ENCODE results near the gene TPPP.

Gene TPPP

DNA sequence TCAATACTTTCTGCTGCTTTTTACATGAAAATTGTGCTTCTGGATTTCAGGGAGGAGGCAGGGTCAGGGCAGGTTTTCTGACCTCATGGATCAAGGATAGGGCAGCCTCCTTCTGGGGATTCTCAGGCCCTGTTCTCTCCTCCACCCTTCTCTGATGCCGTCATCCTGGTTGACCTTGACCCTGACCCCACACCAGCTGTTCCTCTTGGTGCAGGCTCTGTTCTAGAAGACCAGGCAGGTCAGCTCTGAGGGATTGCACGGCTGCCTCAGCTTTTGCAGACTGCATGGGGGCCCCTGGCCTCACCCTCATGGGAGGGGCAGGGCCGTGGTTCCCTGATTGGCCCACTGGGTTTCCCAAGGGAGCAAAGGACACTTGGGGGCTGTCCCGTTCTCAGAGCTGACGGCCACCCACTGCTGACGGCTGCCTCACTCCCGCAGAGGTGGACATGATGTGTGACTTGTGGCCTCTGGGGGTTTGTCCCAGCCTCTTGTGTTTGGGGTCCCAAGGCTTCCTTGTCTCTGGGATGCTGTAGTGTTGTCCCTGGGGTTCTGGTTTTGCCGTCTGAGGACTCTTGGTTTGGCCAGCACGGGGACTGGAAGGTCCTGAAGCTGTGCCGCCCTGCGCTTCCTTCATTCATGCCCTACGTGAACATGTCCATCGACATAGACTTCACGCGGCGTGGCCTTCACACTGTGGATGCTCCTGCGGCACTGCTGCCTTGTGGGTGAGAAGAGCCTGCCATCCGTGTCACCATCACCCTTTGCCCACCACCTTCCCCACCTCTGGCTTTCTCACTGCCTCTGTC, 46.6 kb downstream of the TPPP start:
- no peak for TF ChIP-seq PAX5 (IDR thresholded peaks at IDR 0.05; ENCODE audit: insufficient read depth, low read length, severe bottlenecking)
- TF ChIP-seq POU2F2 (IDR thresholded peaks at IDR 0.05; ENCODE audit: low read depth, low read length): no peak
- no peak for TF ChIP-seq POLR2A (IDR thresholded peaks at IDR 0.05; ENCODE audit: low read depth, low read length)
- TF ChIP-seq TAF1 (IDR thresholded peaks at IDR 0.05; ENCODE audit: low read depth, low read length): no peak
- TF ChIP-seq SPI1 (IDR thresholded peaks at IDR 0.05; ENCODE audit: low read depth, low read length): no peak
- no peak for TF ChIP-seq POLR2AphosphoS5 (IDR thresholded peaks at IDR 0.05; ENCODE audit: low read depth, low read length)
- DNase-seq (ENCODE audit: insufficient read length, low spot score) (no peak), FAIRE-seq (no peak)

- no peak for TF ChIP-seq SPI1 (IDR thresholded peaks at IDR 0.05; ENCODE audit: low read depth, low read length)
- no peak for TF ChIP-seq POLR2AphosphoS5 (IDR thresholded peaks at IDR 0.05; ENCODE audit: low read depth, low read length)
- no peak for TF ChIP-seq POLR2A (IDR thresholded peaks at IDR 0.05; ENCODE audit: low read depth, low read length)
- no peak for TF ChIP-seq TAF1 (IDR thresholded peaks at IDR 0.05; ENCODE audit: low read depth, low read length)
- TF ChIP-seq PAX5 (IDR thresholded peaks at IDR 0.05; ENCODE audit: insufficient read depth, low read length, severe bottlenecking): no peak
- no peak for TF ChIP-seq POU2F2 (IDR thresholded peaks at IDR 0.05; ENCODE audit: low read depth, low read length)
- DNase-seq (ENCODE audit: insufficient read length, low spot score) (no peak), FAIRE-seq (no peak)
Observed at GRCh38 chr5:645421-645820, 47.7 kb downstream of the TPPP start.

- DNase-seq (ENCODE audit: insufficient read length, low spot score) (no peak), FAIRE-seq (no peak)
- no peak for TF ChIP-seq POLR2A (IDR thresholded peaks at IDR 0.05; ENCODE audit: low read depth, low read length)
- TF ChIP-seq TAF1 (IDR thresholded peaks at IDR 0.05; ENCODE audit: low read depth, low read length): no peak
- no peak for TF ChIP-seq SPI1 (IDR thresholded peaks at IDR 0.05; ENCODE audit: low read depth, low read length)
- no peak for TF ChIP-seq POLR2AphosphoS5 (IDR thresholded peaks at IDR 0.05; ENCODE audit: low read depth, low read length)
- TF ChIP-seq PAX5 (IDR thresholded peaks at IDR 0.05; ENCODE audit: insufficient read depth, low read length, severe bottlenecking): no peak
- no peak for TF ChIP-seq POU2F2 (IDR thresholded peaks at IDR 0.05; ENCODE audit: low read depth, low read length)
Observed at GRCh38 chr5:644971-645370, 48.2 kb downstream of the TPPP start.

GRCh38 chr5:644509-644908, 48.6 kb downstream of the TPPP start:
- FAIRE-seq (peak; percentile 9), DNase-seq (ENCODE audit: insufficient read length, low spot score) (no peak)
- TF ChIP-seq PAX5 (IDR thresholded peaks at IDR 0.05; ENCODE audit: insufficient read depth, low read length, severe bottlenecking): no peak
- TF ChIP-seq POLR2A (IDR thresholded peaks at IDR 0.05; ENCODE audit: low read depth, low read length): no peak
- TF ChIP-seq POU2F2 (IDR thresholded peaks at IDR 0.05; ENCODE audit: low read depth, low read length): no peak
- TF ChIP-seq POLR2AphosphoS5 (IDR thresholded peaks at IDR 0.05; ENCODE audit: low read depth, low read length): no peak
- TF ChIP-seq SPI1 (IDR thresholded peaks at IDR 0.05; ENCODE audit: low read depth, low read length): no peak
- TF ChIP-seq TAF1 (IDR thresholded peaks at IDR 0.05; ENCODE audit: low read depth, low read length): no peak

GRCh38 chr5:643811-644271, 49.3 kb downstream of the TPPP start:
- FAIRE-seq: no peak
- DNase-seq (ENCODE audit: insufficient read length, low spot score): peak; percentile 66
- TF ChIP-seq PAX5 (IDR thresholded peaks at IDR 0.05; ENCODE audit: insufficient read depth, low read length, severe bottlenecking) (no peak), POLR2AphosphoS5 (IDR thresholded peaks at IDR 0.05; ENCODE audit: low read depth, low read length) (no peak), SPI1 (IDR thresholded peaks at IDR 0.05; ENCODE audit: low read depth, low read length) (no peak), TAF1 (IDR thresholded peaks at IDR 0.05; ENCODE audit: low read depth, low read length) (no peak), POU2F2 (IDR thresholded peaks at IDR 0.05; ENCODE audit: low read depth, low read length) (no peak), POLR2A (IDR thresholded peaks at IDR 0.05; ENCODE audit: low read depth, low read length) (no peak)

DNA sequence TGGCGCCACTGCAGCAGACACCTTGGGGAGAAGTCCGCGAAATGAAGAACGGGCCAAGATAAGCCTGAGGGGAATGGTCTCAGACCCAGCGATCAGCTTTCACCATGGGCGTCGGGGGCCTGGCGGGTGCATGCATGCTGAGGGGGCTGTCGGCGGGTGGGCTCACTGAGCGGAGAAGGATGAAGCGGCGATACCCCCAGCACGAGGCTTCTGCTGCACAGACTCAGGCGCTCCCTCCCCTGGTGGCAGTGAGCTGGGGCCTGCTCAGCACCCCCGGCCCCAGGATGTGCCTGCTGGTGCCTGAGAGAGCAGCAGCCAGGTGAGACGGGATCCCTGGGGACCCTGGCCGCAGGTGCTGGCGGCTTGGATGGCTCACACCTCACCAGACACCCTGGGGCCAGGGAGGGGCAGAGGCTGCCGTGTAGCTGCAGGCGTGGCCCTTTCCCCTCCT, 49.8 kb downstream of the TPPP start:
- DNase-seq (ENCODE audit: insufficient read length, low spot score): peak; percentile 59
- FAIRE-seq: peak; percentile 84
- TF ChIP-seq POLR2AphosphoS5 (IDR thresholded peaks at IDR 0.05; ENCODE audit: low read depth, low read length) (no peak), POLR2A (IDR thresholded peaks at IDR 0.05; ENCODE audit: low read depth, low read length) (no peak), POU2F2 (IDR thresholded peaks at IDR 0.05; ENCODE audit: low read depth, low read length) (no peak), PAX5 (IDR thresholded peaks at IDR 0.05; ENCODE audit: insufficient read depth, low read length, severe bottlenecking) (no peak), TAF1 (IDR thresholded peaks at IDR 0.05; ENCODE audit: low read depth, low read length) (no peak), SPI1 (IDR thresholded peaks at IDR 0.05; ENCODE audit: low read depth, low read length) (no peak)

- DNase-seq (ENCODE audit: insufficient read length, low spot score) (no peak), FAIRE-seq (no peak)
- no peak for TF ChIP-seq POLR2AphosphoS5 (IDR thresholded peaks at IDR 0.05; ENCODE audit: low read depth, low read length)
- TF ChIP-seq PAX5 (IDR thresholded peaks at IDR 0.05; ENCODE audit: insufficient read depth, low read length, severe bottlenecking): no peak
- no peak for TF ChIP-seq TAF1 (IDR thresholded peaks at IDR 0.05; ENCODE audit: low read depth, low read length)
- no peak for TF ChIP-seq POLR2A (IDR thresholded peaks at IDR 0.05; ENCODE audit: low read depth, low read length)
- no peak for TF ChIP-seq SPI1 (IDR thresholded peaks at IDR 0.05; ENCODE audit: low read depth, low read length)
- TF ChIP-seq POU2F2 (IDR thresholded peaks at IDR 0.05; ENCODE audit: low read depth, low read length): no peak
Observed at GRCh38 chr5:642481-642880, 50.7 kb downstream of the TPPP start.

DNA sequence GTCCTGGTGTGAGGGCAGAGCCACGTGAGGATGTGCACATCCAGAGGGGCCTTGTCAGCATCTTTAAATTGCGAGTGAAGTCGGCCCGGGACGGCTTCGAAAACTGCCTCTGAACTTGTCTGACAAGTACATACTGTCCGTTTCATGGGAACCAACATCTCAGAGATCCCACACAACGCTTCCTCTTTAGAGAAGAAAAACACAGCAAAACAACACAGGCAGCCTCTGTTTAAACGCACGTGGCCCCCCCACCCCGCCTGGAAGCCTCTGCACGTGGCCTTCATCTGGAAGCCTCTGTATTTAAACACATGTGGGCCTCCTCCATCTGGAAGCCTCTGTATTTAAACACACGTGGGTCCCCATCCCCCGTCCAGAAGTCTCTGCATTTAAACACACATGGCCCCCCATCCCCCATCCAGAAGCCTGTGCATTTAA, 51.8 kb downstream of the TPPP start:
- FAIRE-seq (no peak), DNase-seq (ENCODE audit: insufficient read length, low spot score) (no peak)
- no peak for TF ChIP-seq POLR2A (IDR thresholded peaks at IDR 0.05; ENCODE audit: low read depth, low read length)
- TF ChIP-seq SPI1 (IDR thresholded peaks at IDR 0.05; ENCODE audit: low read depth, low read length): no peak
- no peak for TF ChIP-seq TAF1 (IDR thresholded peaks at IDR 0.05; ENCODE audit: low read depth, low read length)
- TF ChIP-seq PAX5 (IDR thresholded peaks at IDR 0.05; ENCODE audit: insufficient read depth, low read length, severe bottlenecking): no peak
- TF ChIP-seq POLR2AphosphoS5 (IDR thresholded peaks at IDR 0.05; ENCODE audit: low read depth, low read length): no peak
- TF ChIP-seq POU2F2 (IDR thresholded peaks at IDR 0.05; ENCODE audit: low read depth, low read length): no peak
